ENCODE measurements around the gene GREM2. TPM values are rescaled to one million over a fixed set of nuclear protein-coding genes. Genes with fewer than 3 reads are reported as not detected.

GREM2 gene
- total RNA-seq, 1 experiment from 2014 or later: 0.17 TPM

- no peak for TF ChIP-seq CDX4 (CRISPR knock-in tag; IDR thresholded peaks at IDR 0.05; ENCODE audit: borderline replicate concordance)
- TF ChIP-seq MXD4 (CRISPR knock-in tag; IDR thresholded peaks at IDR 0.05; ENCODE audit: borderline replicate concordance): no peak
- no peak for TF ChIP-seq ESRRA (CRISPR knock-in tag; IDR thresholded peaks at IDR 0.05; ENCODE audit: borderline replicate concordance)
- no peak for TF ChIP-seq ZNF532 (CRISPR knock-in tag; IDR thresholded peaks at IDR 0.05; ENCODE audit: borderline replicate concordance)
- no peak for TF ChIP-seq TP53 (CRISPR knock-in tag; IDR thresholded peaks at IDR 0.05)
- no peak for TF ChIP-seq ZNF263 (CRISPR knock-in tag; IDR thresholded peaks at IDR 0.05; ENCODE audit: low read depth)
- no peak for TF ChIP-seq OVOL2 (CRISPR knock-in tag; IDR thresholded peaks at IDR 0.05; ENCODE audit: borderline replicate concordance)
- TF ChIP-seq ZNF232 (CRISPR knock-in tag; IDR thresholded peaks at IDR 0.05): no peak
- no peak for TF ChIP-seq HMGXB4 (CRISPR knock-in tag; IDR thresholded peaks at IDR 0.05)
- no peak for TF ChIP-seq ZNF281 (CRISPR knock-in tag; IDR thresholded peaks at IDR 0.05)
- no peak for TF ChIP-seq IRF2 (CRISPR knock-in tag; IDR thresholded peaks at IDR 0.05; ENCODE audit: borderline replicate concordance, low read depth)
- TF ChIP-seq FOXJ3 (CRISPR knock-in tag; IDR thresholded peaks at IDR 0.05; ENCODE audit: borderline replicate concordance): no peak
- TF ChIP-seq ZNF423 (CRISPR knock-in tag; IDR thresholded peaks at IDR 0.05): no peak
Observed at GRCh38 chr1:240511789-240512188, 100.2 kb downstream of the GREM2 start (continued).

GRCh38 chr1:240508950-240509349, 103.0 kb downstream of the GREM2 start:
- Mint-ChIP-seq H3K4me1 (no peaks in the 10 kb centered on the region), H3K27me3 (ENCODE audit: low read depth) (no peaks in the 10 kb centered on the region; the same call in 1 of the 2 replicates), H3K27ac (no peak overlapping the region), H3K36me3 (no peaks in the 10 kb centered on the region), H3K4me3 (no peak overlapping the region), H3K9me3 (peaks cover 3% of the 10 kb centered on the region; the same call in 1 of the 2 replicates)
- no peak for ATAC-seq
- CTCF ChIA-PET: interaction anchor here (0.7 kb wide), 1 partner anchor 16 kb away, joined by 3 read pairs; no protein-coding TSS in a partner anchor
- no peak for DNase-seq (ENCODE audit: low spot score)
- POLR2A ChIA-PET: no interaction called here
- TF ChIP-seq OVOL2 (CRISPR knock-in tag; IDR thresholded peaks at IDR 0.05; ENCODE audit: borderline replicate concordance) (no peak), ZNF219 (CRISPR knock-in tag; IDR thresholded peaks at IDR 0.05; ENCODE audit: borderline replicate concordance) (no peak), ZSCAN18 (CRISPR knock-in tag; IDR thresholded peaks at IDR 0.05) (no peak), PRDM15 (CRISPR knock-in tag; IDR thresholded peaks at IDR 0.05) (no peak), NFATC4 (CRISPR knock-in tag; IDR thresholded peaks at IDR 0.05) (no peak), USF2 (CRISPR knock-in tag; IDR thresholded peaks at IDR 0.05) (no peak), E2F4 (CRISPR knock-in tag; IDR thresholded peaks at IDR 0.05; ENCODE audit: borderline replicate concordance, low read depth) (no peak)

Data from WTC11 (cell line).